ENCODE data around the gene LIMK1. TPM values are rescaled to one million over a fixed set of nuclear protein-coding genes. Genes with fewer than 3 reads are reported as not detected.

Gene LIMK1
- total and polyA plus RNA-seq, 2 of the 13 experiments (the other 11 are each of a cell fraction or from before 2014, with no cell fraction given), result 8.9 to 18.8 TPM

- intact Hi-C loops (cut with micrococcal nuclease; ENCODE audit: unreplicated experiment), result no loop called here
- H3K27ac ChIP-seq (ENCODE audit: extremely low read length, insufficient read depth, low read length), result no peak overlapping the region
- H3K9me3 ChIP-seq (ENCODE audit: low read length), result no peaks in the 10 kb centered on the region
- DNase-seq (ENCODE audit: low spot score) (no peak), FAIRE-seq (no peak), ATAC-seq (no peak)
- in situ Hi-C loops (cut with HindIII; ENCODE audit: extremely low pct_ligation_motif_present, low pct_unique_long_range_greater_than_20kb), result no loop called here
- H3K4me1 ChIP-seq (ENCODE audit: insufficient read depth, low read length), result no peaks in the 10 kb centered on the region
- TF ChIP-seq TBX2 (CRISPR knock-in tag; IDR thresholded peaks at IDR 0.05; ENCODE audit: borderline replicate concordance), result no peak
- no peak for TF ChIP-seq ZNF253 (CRISPR knock-in tag; IDR thresholded peaks at IDR 0.05; ENCODE audit: borderline replicate concordance)
- TF ChIP-seq ZNF333 (CRISPR knock-in tag; IDR thresholded peaks at IDR 0.05; ENCODE audit: borderline replicate concordance), result no peak
- no peak for TF ChIP-seq MTA3 (CRISPR knock-in tag; IDR thresholded peaks at IDR 0.05)
- TF ChIP-seq MAZ (IDR thresholded peaks at IDR 0.05; ENCODE audit: borderline replicate concordance, low read depth, low read length), result no peak
- no peak for TF ChIP-seq MAZ (CRISPR knock-in tag; IDR thresholded peaks at IDR 0.05; ENCODE audit: low read depth)
- TF ChIP-seq FOSL1 (CRISPR knock-in tag; IDR thresholded peaks at IDR 0.05; ENCODE audit: borderline replicate concordance), result no peak
- no peak for TF ChIP-seq TBX3 (IDR thresholded peaks at IDR 0.05; ENCODE audit: borderline replicate concordance)
- no peak for TF ChIP-seq RAD51 (IDR thresholded peaks at IDR 0.05; ENCODE audit: borderline replicate concordance)
- TF ChIP-seq ELK4 (CRISPR knock-in tag; IDR thresholded peaks at IDR 0.05; ENCODE audit: borderline replicate concordance), result no peak
- WGBS (ENCODE audit: low lambda C conversion rate), result 43% methylated on average over 3 of the region's 3 CpGs
- H3K27me3 ChIP-seq (ENCODE audit: control insufficient read depth in 1 of 2, insufficient read depth in 2 of 2, low read length in 2 of 2), result peaks cover 2 to 10% of the 10 kb centered on the region in 2 experiments; a peak in 3 of 5 replicates
- H3K79me2 ChIP-seq (ENCODE audit: insufficient read depth, low read length), result no peaks in the 10 kb centered on the region
- ChIA-PET POLR2A (no interaction called here), CTCF (ENCODE audit: low intra/inter-chr PET ratio, low total read pairs) (no interaction called here)
- H3K4me2 ChIP-seq (ENCODE audit: low read depth, low read length), result no peak overlapping the region
- H4K20me1 ChIP-seq (ENCODE audit: insufficient read depth, low read length), result no peaks in the 10 kb centered on the region
- no peaks in the 10 kb centered on the region for H3K36me3 ChIP-seq (replicated peaks in 1 of 2; ENCODE audit: control insufficient read depth in 1 of 2, insufficient read depth in 2 of 2, low read length in 2 of 2)
- H3K4me3 ChIP-seq (replicated peaks in 1 of 3; ENCODE audit: insufficient read depth in 1 of 3, low read depth in 2 of 3, low read length in 3 of 3), result no peak overlapping the region
- no peak overlapping the region for H3K9ac ChIP-seq (ENCODE audit: insufficient read depth, low read depth, low read length)
- no peak overlapping the region for H2AFZ ChIP-seq (ENCODE audit: low read length)
- BruUV-seq (replicated peaks), result no TSS peak
These were observed 12.5 kb upstream of the LIMK1 start for GRCh38 chr7:74071121-74071520.

All from HepG2 (cell line).